Stimulated activated CD4-positive, alpha-beta T cell treated with anti-CD3 and anti-CD28 coated beads, Interleukin-1b, Interleukin-23, amount 100 ng/mL, for 4 hours (primary cell): ENCODE measurements around the gene HSPA2.

Experiments used
- DNase-seq, 2 donors: peaks; one replicate each; pipeline ENCODE4 v3.0.0-alpha.2; 2020; ENCODE audit warnings: low read depth in 2 of 2

Gene HSPA2

GRCh38 chr14:64540208-64541202 is at the start of gene HSPA2:
Gene HSPA2 (plus strand): TSS chr14:64540741. CDS start chr14:64540850, 109 bp downstream.
- DNase-seq: peak; percentile 90 to 94

DNA sequence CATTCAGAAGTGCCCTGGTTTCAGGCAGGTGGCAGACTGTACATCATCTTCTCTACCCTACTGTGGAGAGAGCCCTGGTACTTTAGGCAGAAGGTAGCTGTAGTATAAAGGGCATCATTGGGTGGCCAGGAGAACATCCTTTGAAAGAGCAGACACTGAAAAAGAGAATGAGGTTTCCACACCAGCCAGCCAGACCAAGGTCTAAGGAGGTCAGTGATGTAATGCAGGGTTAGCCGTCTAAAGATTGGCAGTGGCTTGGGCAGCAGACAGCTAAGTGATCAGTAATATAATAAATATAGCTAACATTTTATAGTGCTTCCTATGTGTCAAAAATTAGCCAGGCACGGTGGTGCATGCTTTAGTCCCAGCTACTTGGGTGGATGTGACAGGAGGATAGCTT is 48.9 kb upstream of the HSPA2 start:
- DNase-seq: no peak

DNA sequence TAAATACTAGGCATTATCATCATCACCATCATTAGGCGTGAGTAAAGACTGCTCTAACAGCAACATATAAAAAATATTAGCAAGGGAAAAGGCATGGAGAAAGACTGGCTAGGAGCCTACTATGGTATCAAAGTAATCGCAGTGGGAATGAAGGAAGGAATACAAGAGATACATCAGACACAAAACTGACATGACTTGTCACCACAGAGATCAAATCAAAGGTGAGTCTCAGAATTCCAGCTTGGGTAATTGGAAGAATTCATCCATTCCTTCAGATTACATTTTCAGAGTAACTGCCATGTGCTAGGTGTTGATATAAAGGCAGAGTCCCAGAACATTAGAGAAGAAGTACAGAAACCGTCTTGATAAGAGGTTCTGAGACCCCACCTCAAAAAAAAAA is 47.1 kb upstream of the HSPA2 start:
- DNase-seq: no peak

DNA sequence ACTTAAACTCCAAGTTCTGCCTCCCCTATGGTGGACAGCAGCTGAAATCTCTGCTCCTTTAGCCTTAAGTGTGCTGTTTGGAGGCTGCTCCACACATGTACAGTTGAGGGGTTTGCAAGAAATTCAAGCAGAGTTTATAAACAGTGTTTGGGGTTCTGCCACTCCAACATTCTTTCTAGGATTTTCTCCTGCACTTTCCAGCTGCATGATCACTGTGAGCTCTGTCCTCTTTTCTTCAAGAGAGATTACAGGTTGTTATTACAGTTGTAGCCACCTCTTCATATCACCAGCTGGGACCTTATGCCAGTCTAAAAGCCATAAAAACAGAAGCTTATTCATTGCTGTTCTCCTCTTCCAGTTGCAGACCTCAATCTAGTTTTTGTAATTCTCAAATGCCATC is 45.3 kb upstream of the HSPA2 start:
- no peak for DNase-seq

DNA sequence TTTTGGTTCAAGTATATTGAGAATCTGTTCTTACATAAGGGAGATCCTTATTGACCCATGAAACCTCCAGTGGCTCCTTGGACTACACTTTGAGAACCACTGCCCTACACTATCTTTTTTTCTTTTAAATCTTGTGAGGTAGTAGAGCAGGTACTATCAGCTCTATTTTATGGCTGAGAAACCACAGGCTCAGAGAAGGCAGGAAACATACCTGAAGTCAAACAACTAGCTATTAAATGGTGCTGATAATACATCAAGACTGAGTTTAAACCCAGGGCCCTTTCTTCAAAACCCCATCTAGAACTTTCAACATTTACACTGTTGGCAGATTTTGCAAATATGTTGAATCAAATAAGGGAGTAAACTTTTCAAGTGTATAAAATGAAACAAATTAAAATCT is 43.8 kb upstream of the HSPA2 start:
- no peak for DNase-seq

DNA sequence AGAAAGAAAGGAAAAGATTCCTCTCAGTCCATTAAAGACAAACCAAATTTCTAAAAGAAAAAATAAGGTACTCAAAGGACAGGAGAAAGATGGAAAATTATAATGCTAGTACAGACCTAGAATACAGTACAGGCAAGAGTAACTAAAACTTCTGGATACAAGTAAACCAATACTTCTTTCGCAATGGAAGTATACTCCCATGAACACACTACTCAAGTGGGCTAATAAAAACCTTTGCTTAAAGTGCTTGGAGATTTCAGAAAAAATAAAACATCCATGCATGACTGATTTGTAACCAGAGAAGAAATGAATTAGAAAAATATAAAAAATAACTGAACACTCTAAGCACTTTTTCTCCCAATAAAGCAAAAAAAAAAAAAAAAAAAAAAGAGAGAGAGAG is 40.5 kb upstream of the HSPA2 start:
- no peak for DNase-seq

- DNase-seq: no peak
These were observed 39.0 kb upstream of the HSPA2 start for GRCh38 chr14:64501411-64502171.

- no peak for DNase-seq
These were observed 38.1 kb upstream of the HSPA2 start for GRCh38 chr14:64502456-64502855.

DNA sequence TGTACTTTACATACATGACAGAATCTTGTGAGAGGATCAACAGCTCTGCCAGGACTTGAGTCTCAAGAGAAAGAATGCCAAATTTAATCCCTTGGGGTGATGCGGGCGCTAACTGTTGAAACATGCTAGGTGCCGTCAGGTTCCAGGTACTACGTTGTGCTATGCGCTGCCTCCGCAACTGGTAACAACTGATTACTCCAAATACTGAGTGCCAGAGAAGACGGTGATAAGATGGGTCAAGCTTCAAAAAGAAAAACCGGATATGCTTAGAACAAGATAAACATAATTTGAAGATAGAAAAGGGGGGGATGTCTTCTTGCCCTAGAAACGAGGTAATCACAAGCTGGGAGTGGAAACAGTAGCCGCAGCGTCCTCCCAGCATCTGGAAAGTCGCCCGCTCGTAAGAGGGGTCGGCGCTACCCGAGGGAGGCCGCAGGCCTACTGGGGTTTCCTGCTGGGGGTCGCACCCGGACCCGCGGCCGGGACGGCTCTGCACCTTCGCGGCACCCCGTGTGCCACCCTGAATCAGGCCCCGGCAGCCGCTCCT is 37.6 kb upstream of the HSPA2 start:
- no peak for DNase-seq

- DNase-seq: peak; percentile 83 to 91
These were observed 36.9 kb upstream of the HSPA2 start, which contains the start of gene ZBTB25 for GRCh38 chr14:64503434-64504309. Gene ZBTB25 (minus strand): TSS chr14:64503838. CDS start chr14:64490533, 13,305 bp downstream.

- peak; percentile 75 to 79 for DNase-seq
These were observed 36.1 kb upstream of the HSPA2 start, which contains the start of gene ZBTB1 for GRCh38 chr14:64504310-64504896. Gene ZBTB1 (plus strand): TSS chr14:64504770. CDS start chr14:64521505, 16,735 bp downstream.

GRCh38 chr14:64504897-64505794 is 35.4 kb upstream of the HSPA2 start:
- peak; percentile 76 for DNase-seq

DNA sequence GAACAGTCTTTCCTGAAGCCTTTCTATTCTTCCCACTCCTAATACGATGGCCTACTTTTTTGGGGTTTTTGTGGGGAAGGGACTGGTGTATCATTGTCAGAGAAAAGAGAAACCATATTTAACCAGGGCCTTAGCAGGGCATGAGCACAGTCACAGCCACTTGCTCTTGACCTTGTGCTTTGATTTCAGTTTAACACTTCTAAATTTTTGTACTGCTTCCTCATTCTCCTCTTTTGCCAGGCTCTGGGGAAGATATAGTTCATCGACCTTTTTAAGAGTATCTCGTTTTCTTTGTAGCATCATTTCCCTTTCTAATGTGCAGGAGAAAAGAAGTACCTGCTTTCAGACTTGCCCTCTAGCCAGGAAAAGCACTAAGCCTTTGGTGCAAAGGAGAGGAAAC is 33.8 kb upstream of the HSPA2 start:
- DNase-seq: no peak

GRCh38 chr14:64507376-64508156 is 33.0 kb upstream of the HSPA2 start:
- DNase-seq: peak; percentile 23 to 36

DNA sequence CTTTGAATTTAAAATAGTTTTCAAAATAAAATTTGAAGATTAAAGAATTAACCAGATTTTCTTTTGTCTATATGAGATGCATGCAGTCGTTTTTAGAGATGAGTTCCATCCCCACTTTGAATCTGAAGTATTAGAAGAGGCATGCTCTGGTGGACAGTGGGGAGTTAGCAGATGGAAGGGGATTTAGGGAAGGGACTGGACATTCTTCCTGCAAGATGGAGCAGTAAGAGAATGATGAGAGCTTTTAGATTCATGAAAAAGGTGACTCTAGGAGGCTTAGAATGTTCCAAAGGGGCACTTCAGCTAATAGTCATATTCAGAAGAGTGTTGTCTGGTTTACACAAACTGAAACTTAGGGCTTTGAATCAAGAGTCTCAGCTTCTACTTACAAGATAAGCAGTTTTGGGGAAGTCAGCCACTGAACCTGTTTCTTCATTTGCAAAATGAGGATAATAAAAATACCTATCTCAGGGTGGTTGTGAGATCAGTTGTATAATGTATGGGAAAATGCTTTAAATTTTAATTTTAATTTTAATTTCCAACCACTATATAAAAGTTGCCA is 32.2 kb upstream of the HSPA2 start:
- no peak for DNase-seq

- no peak for DNase-seq
These were observed 31.5 kb upstream of the HSPA2 start for GRCh38 chr14:64509036-64509435.

- DNase-seq: peak; percentile 37 to 58
These were observed 29.5 kb upstream of the HSPA2 start for GRCh38 chr14:64510825-64511671.

- DNase-seq: no peak
These were observed 27.3 kb upstream of the HSPA2 start for GRCh38 chr14:64513271-64513670.
